ENCODE measurements around the gene TWIST2.

DNA sequence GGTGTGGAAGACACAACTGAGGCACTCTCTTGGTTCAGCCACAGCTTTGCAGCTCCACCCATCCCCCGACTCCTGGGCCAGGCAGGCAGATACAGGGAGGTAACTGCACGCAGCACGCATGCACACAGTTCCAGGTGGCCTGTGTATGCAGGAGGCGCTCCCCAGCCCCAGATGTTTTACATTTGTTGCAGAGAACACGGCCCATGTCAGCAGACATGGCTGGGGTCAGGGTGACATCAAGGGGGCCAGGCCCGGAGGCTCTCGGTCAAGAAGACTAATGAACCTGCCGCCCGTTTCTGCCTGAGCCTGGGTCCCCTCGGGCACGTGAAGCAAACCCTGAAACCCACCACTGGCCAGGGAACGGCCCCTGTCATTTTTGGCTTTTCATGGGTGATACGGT lies 57.3 kb downstream of the TWIST2 start:
- TF ChIP-seq, protein P1, sequence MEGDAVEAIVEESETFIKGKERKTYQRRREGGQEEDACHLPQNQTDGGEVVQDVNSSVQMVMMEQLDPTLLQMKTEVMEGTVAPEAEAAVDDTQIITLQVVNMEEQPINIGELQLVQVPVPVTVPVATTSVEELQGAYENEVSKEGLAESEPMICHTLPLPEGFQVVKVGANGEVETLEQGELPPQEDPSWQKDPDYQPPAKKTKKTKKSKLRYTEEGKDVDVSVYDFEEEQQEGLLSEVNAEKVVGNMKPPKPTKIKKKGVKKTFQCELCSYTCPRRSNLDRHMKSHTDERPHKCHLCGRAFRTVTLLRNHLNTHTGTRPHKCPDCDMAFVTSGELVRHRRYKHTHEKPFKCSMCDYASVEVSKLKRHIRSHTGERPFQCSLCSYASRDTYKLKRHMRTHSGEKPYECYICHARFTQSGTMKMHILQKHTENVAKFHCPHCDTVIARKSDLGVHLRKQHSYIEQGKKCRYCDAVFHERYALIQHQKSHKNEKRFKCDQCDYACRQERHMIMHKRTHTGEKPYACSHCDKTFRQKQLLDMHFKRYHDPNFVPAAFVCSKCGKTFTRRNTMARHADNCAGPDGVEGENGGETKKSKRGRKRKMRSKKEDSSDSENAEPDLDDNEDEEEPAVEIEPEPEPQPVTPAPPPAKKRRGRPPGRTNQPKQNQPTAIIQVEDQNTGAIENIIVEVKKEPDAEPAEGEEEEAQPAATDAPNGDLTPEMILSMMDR (IDR thresholded peaks at IDR 0.05) = no peak
- TF ChIP-seq POLR2A (IDR thresholded peaks at IDR 0.05) = no peak

All from thyroid gland (tissue), 4 donors.